Stimulated activated CD8-positive, alpha-beta memory T cell treated with anti-CD3 and anti-CD28 coated beads, Interleukin-7, amount 100 ng/mL, for 48 hours (primary cell): Measurements from ENCODE around the gene SYNGR1.

ENCODE experiments used
- DNase-seq, 2 donors: peaks; one replicate each; pipeline ENCODE4 v3.0.0-alpha.2; 2020; ENCODE audit warnings: low read depth in 1 of 2; ENCODE audit errors: extremely low read depth in 1 of 2

The SYNGR1 gene

DNA sequence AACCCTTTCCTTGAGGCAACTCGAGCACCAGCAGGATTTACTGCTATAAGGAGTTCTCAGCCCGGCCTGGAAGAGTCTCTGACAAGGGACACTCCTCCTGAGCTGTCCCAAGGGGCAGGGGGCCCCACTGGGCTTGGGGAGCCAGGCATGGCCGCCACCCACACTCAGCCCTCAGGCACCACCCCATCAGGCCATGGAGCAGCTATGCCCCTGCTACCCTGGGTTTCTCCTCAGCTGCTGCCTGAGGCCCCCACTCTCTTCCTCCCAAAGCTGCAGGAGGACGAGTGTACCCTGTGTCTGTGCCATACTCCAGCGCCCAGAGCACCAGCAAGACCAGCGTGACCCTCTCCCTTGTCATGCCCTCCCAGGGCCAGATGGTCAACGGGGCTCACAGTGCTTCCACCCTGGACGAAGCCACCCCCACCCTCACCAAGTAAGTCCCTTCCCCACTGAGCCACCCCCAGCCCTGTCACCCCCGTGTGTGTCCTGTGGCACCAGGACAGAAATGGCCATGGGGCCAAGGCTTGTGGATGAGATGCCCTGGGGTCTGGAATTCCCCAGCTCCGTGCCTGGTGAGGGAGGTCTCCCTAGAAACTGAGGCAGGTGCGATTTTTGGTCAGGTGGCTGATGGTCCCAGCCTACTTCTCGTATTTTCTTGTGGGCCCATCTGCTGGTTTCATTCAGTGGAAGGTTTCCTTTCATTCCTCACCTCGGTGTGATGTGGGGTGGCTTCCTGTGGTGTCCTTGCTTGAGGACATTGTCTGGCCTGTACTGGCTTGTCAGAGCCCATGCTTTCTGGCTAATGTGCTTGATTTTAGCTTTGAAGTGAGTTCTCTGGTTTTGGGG, 78.2 kb downstream of the SYNGR1 start:
- DNase-seq: no peak

DNA sequence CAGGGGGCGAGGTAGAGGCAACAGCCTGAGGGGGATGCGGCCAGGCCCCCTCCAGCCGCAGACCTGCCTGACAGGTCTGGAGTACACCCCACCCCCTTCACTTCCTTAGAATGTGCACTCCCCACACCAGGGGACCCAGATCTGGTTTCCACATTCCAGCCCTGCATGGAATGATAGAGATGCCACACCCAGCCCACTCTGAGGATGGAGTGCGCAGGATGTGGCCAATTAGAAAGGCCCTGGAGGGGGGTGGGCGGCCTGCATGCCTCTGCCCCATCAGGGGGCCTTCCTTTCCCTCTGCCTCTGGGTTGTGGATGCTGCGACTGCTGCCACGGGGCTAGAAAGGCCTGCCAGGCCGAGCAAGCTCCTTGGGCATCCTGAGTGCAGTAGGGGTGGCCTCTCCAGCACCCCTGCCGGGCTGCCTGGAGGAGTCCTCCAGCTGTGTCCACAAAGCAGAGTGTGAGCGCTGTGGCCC, 78.8 kb downstream of the SYNGR1 start:
- DNase-seq: no peak

DNA sequence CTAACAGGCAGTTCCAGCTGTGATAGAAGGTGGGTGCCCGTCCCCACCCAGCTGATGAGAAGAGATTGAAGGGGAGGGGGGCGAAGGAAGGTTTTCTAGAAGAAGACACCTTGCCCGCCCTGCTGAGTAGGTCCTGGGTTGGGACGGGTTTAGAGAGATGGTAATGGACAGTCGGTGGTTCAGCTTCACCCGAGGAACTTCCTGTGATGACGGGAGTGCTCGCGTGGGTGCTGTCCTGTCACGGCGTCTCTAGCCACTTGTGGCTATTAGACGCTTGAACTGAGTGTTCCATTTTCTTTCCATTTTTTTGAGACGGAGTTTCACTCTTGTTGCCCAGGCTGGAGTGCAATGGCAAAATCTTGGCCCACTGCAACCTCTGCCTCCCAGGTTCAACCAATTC, 79.4 kb downstream of the SYNGR1 start:
- DNase-seq: no peak

DNA sequence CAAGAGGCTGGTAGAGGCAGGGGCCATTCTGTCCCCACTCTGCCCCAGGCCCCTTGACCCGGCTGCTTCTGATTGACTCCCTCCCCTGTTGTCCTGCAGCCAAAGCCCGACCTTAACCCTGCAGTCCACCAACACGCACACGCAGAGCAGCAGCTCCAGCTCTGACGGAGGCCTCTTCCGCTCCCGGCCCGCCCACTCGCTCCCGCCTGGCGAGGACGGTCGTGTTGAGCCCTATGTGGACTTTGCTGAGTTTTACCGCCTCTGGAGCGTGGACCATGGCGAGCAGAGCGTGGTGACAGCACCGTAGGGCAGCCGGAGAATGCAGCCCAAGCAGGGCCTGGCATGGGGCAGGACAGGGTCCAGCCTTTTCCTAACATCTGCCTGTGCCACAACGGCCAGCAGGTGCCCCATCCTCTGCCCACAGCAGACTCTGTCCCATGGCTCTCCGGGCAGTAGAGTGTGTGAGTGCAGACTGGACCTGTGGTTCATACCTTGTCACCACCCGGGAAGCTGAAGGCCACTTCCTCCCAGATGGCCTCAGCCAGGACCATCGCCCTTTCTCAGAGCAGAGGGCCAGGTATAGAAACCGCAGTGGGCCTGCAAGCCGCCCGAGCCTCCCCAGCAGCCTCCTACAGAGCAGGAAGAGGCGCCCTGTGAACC, 80.3 kb downstream of the SYNGR1 start:
- DNase-seq: no peak

DNA sequence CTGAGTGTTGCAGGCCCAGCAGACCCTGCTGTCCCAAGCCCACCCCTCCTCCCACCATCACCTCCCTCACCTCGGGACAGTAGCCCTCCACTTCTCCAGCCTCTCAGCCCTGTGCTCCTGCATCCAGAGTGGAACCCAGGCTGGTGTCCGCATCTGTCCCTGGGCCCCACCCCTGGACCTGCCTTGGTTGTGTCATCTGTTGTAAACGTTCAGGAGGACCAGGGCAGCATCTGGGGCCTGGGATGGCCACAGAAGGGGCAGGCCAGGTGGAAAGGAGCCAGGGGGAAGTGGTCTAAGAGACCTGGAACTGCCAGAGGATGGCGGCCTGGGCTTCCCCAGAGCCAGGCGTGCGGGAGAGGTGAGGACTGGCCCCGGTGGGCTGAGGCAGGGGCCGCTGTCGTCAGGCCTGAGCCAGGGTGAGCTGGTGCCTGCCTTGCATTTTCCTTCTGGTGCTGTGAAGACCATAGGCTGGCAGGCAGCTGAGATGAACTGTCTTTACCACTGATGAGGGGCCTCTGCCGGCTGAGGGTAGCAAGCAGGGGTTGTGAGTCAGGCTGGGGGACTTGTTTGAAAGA, 80.9 kb downstream of the SYNGR1 start:
- no peak for DNase-seq

DNA sequence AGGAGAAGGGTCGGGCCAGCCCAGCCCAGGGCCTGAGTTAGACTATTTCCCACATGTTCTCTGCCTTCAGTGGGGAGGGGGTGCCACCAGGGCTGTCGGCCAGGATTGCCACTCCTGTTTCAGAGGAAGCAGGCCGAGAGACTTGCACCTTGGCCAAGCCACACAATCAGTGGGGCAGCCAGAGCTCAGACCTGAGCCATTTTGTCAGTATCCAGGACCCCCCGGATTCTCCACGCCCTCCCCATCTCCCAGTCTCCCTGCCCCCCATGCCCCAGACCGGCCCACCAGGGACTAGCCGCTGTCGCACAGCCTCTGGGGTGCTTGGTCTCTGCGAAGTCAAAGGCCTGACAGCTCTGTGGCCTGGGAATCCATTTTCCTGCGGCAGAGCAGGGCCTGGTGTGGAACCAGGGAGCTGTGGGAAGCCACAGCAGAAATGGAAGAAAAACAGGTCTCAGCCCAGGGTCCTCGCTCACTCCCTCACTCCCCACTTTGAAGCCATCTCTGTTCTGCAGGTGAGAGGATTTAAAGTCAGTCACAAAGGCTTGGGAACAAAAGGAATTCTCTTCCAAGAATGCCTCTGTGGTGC, 81.5 kb downstream of the SYNGR1 start:
- DNase-seq: no peak

DNA sequence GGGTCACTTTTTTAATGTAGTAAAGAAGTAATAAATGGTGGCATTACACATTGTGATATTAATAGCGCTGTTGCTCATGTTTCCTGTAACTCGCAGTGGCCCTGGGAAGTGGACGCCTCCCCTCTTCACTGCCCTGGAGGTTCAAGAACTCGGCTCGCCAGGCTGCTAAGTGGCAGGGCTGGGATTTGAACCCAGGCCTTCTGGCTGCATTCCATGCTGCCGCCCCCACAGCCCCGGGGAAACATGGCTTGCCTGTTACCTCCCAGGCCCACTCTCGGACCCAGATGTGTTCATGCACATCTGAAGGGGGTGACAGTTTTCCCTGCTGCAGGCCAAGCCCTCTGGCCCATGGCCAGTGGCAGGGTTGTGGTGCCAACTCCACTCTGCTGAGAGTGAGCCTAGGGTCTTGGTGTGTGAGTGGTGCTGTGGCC, 82.0 kb downstream of the SYNGR1 start:
- no peak for DNase-seq

DNA sequence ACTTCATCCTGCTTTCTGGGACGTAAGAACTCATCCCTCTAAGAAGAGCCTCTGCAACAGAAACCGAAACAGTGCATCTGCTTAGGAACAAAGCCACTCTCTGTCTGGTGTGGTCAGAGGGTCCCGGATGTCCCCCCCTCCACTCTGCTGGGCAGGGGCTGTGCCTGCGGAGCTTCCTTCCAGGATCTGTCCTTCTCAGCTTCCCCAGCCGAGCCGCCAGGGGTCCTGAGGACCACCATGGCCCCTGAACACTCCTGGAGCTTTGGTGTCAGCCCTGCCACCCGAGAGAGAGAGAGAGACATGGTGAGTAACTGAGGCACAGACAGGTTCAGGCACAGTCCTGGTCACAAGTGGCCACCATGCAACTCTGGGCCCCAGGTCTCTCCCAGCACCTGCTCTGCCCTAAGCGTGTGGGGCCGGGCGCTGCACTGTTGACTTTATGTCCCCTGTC, 82.6 kb downstream of the SYNGR1 start:
- no peak for DNase-seq

DNA sequence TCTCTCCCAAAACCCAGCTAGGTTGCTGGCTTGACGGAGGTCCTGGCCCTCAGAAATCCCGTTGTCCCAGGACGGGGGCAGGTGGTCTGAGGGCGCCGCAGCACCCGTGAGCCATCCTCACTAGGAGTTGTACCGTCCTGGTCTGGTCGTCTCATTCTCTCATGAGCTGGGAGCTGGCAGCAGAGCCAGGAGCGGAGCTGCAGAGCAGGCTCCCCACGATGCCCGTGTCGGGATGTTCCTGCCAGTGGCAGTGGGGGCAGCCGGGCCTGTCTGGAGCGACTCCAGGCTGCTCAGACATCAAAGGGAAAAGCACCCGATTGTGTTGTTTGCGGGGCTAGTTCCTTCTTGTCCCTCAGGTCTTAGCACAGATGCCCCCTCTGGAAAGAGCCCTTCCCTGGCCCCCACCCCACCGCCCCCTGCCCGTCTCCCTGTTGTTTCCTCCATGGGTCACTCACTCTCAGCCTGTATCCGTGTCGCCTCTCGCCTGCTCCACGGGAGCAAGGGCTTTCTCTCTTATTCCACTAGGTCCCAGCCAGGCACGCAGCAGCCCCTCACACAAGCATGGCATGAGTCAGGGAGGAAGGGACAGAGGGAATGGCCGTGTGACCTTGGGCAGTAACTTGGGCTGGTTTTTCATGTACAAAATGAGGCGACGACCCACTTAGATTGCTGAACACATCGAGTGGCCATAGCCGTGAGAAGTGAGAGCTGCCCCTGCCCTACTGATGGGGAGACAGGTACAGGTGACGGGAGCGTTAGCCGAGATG, 83.9 kb downstream of the SYNGR1 start:
- DNase-seq: no peak

DNA sequence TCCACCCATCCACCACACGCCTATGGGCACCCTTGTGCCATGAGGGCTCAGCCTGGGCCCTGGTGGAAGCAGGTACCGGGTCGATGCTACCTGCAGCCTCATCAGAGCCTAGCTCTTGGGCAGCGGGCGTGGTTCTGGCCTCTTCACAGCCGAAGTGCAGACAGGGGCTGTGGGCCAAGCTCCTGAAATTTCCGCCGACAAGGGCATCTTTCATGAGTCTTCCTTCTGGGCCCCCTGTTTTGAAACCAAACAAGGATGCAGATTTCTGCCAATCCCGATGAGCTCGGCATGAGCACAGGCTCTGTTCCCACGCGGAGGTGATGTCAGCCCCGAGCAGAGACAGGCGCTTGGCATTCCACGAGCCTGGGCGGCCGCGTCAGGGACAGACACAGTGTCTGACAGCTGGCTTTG, 84.5 kb downstream of the SYNGR1 start:
- no peak for DNase-seq

DNA sequence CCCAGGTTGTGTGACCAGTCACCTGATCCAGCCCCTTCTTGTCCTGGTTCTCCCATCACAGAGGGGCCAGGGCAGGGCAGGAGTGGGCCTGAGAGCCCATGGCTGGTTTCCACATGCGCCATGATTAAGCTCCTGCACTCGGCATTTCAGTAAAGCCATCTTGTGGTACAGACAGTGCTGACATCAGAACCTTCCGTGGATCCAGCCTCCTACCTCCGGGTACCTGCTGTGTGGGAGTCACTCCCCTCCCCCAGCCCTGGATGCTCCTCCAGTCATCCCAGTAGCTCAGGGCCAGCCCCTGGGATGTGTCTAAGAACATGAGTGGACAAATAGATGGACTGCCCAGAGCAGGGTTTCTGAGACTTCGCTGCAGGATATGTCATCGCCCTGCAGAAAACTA, 84.9 kb downstream of the SYNGR1 start:
- DNase-seq: no peak
